Tibial nerve (tissue), 4 donors: ENCODE data around the gene CLSTN1. TPM values are rescaled to one million over a fixed set of nuclear protein-coding genes. Genes with fewer than 3 reads are reported as not detected.

ENCODE experiments used
- DNase-seq, 2 donors: peaks; one replicate each; pipeline ENCODE4 v3.0.0-alpha.2; 2019; ENCODE audit warnings: low spot score in 2 of 2
- H3K27ac ChIP-seq, 4 donors: fragments of 200-600 bp; sonication (generic) in 3 of 4; one replicate each; pipeline ENCODE4 v1.5.1; 2017 to 2019; ENCODE audit warnings: mild to moderate bottlenecking in 1 of 4
- H3K27me3 ChIP-seq, 2 donors: fragments of 200-600 bp; sonication (generic) in 1 of 2; one replicate each; pipeline versions ENCODE4 v1.5.1 to v1.6.0; 2017 to 2019
- H3K36me3 ChIP-seq, 3 donors: fragments of 200-600 bp; sonication (generic); one replicate each; pipeline ENCODE4 v1.5.1; 2018 to 2019
- H3K4me1 ChIP-seq, 4 donors: fragments of 200-600 bp; sonication (generic) in 3 of 4; one replicate each; pipeline ENCODE4 v1.5.1; 2017 to 2019
- H3K4me3 ChIP-seq, 4 donors: fragments of 200-600 bp; sonication (generic) in 3 of 4; one replicate each; pipeline ENCODE4 v1.5.1; 2017 to 2019; ENCODE audit warnings: mild to moderate bottlenecking in 1 of 4, moderate library complexity in 1 of 4
- H3K9me3 ChIP-seq, 4 donors: fragments of 200-600 bp; sonication (generic) in 3 of 4; one replicate each; pipeline ENCODE4 v1.5.1; 2017 to 2019
- CTCF ChIP-seq, 5 experiments: fragments of 200-600 bp in 3 of 5; fragments of 450-650 bp in 2 of 5; sonication (generic) in 3 of 5; IDR thresholded peaks; one replicate each; pipeline ENCODE4 v1.5.1; 2016 to 2019; ENCODE audit warnings: antibody characterized with exemption in 5 of 5, mild to moderate bottlenecking in 3 of 5, moderate library complexity in 2 of 5
- EP300 ChIP-seq, 2 donors: sonication (generic); formaldehyde crosslinking; IDR thresholded peaks; one replicate each; pipeline ENCODE4 v1.6.1; 2017; ENCODE audit warnings: antibody characterized with exemption in 2 of 2, mild to moderate bottlenecking in 1 of 2
- POLR2A ChIP-seq, 2 donors: fragments of 450-650 bp; IDR thresholded peaks; one replicate each; pipeline ENCODE4 v1.6.1; 2017; ENCODE audit warnings: antibody characterized with exemption in 2 of 2, mild to moderate bottlenecking in 2 of 2, moderate library complexity in 2 of 2
- WGBS, 2 donors: methylation state at CpG; one replicate each; pipeline ENCODE4 v1.1.5; 2018; 5-methylcytosine and 5-hydroxymethylcytosine counted together
- total RNA-seq, 4 donors: library from RNA; depleted of rRNA; stranded (reverse); fragments of >200 nt; gene quantifications; one replicate each; pipeline ENCODE4 v1.1.0, GENCODE V29; 2016

Gene CLSTN1
- total RNA-seq, 4 donors from 2014 or later, result 60.9 to 90.6 (median 72.5) TPM

GRCh38 chr1:9846611-9847171 lies 22.9 kb upstream of the CLSTN1 start:
- Histone ChIP-seq H3K36me3 (peaks cover 0 to 21% (median 0%) of the 10 kb centered on the region in 3 donors), H3K27me3 (no peaks in the 10 kb centered on the region), H3K4me1 (peaks cover 0 to 19% (median 0%) of the 10 kb centered on the region in 4 donors), H3K4me3 (no peak overlapping the region), H3K27ac (no peak overlapping the region), H3K9me3 (no peaks in the 10 kb centered on the region)
- TF ChIP-seq EP300 (IDR thresholded peaks at IDR 0.05) (no peak), CTCF (IDR thresholded peaks at IDR 0.05) (no peak), POLR2A (IDR thresholded peaks at IDR 0.05) (no peak)
- DNase-seq, result no peak
- 63 to 73% methylated on average over 13 to 17 of the region's 17 CpGs for WGBS, 2 donors

GRCh38 chr1:9845914-9846313 lies 22.1 kb upstream of the CLSTN1 start:
- Histone ChIP-seq H3K4me3 (no peak overlapping the region), H3K36me3 (peaks cover 0 to 20% (median 0%) of the 10 kb centered on the region in 3 donors), H3K27me3 (no peaks in the 10 kb centered on the region), H3K27ac (no peak overlapping the region), H3K4me1 (peaks cover 0 to 19% (median 0%) of the 10 kb centered on the region in 4 donors), H3K9me3 (no peaks in the 10 kb centered on the region)
- 74 to 85% methylated on average over 8 to 9 of the region's 9 CpGs for WGBS, 2 donors
- TF ChIP-seq POLR2A (IDR thresholded peaks at IDR 0.05) (no peak), EP300 (IDR thresholded peaks at IDR 0.05) (no peak), CTCF (IDR thresholded peaks at IDR 0.05) (no peak)
- no peak for DNase-seq

- H3K4me3 ChIP-seq, result no peak overlapping the region
- no peaks in the 10 kb centered on the region for H3K27me3 ChIP-seq
- peaks cover 0 to 12% (median 0%) of the 10 kb centered on the region in 3 donors for H3K36me3 ChIP-seq
- H3K9me3 ChIP-seq, result no peaks in the 10 kb centered on the region
- no peak for DNase-seq
- TF ChIP-seq POLR2A (IDR thresholded peaks at IDR 0.05), result no peak
- no peak for TF ChIP-seq EP300 (IDR thresholded peaks at IDR 0.05)
- peaks cover 0 to 19% (median 0%) of the 10 kb centered on the region in 4 donors for H3K4me1 ChIP-seq
- 64 to 67% methylated on average over 6 to 7 of the region's 7 CpGs for WGBS, 2 donors
- no peak overlapping the region for H3K27ac ChIP-seq
Measured at GRCh38 chr1:9844756-9845155, 21.0 kb upstream of the CLSTN1 start.

GRCh38 chr1:9844106-9844505 lies 20.3 kb upstream of the CLSTN1 start:
- no peak for DNase-seq

GRCh38 chr1:9843576-9843945 lies 19.8 kb upstream of the CLSTN1 start:
- 71 to 78% methylated on average over 5 to 7 of the region's 7 CpGs for WGBS, 2 donors
- peaks cover 0 to 3% (median 0%) of the 10 kb centered on the region in 3 donors for H3K36me3 ChIP-seq
- H3K9me3 ChIP-seq, result no peaks in the 10 kb centered on the region
- TF ChIP-seq POLR2A (IDR thresholded peaks at IDR 0.05) (no peak), CTCF (IDR thresholded peaks at IDR 0.05) (no peak), EP300 (IDR thresholded peaks at IDR 0.05) (no peak)
- DNase-seq, result no peak
- no peaks in the 10 kb centered on the region for H3K27me3 ChIP-seq
- H3K4me1 ChIP-seq, result peaks cover 0 to 19% (median 0%) of the 10 kb centered on the region in 4 donors
- H3K4me3 ChIP-seq, result no peak overlapping the region
- no peak overlapping the region for H3K27ac ChIP-seq

More at GRCh38 chr1:9844106-9844505, 20.3 kb upstream of the CLSTN1 start:
- Histone ChIP-seq H3K4me1 (peaks cover 0 to 19% (median 0%) of the 10 kb centered on the region in 4 donors), H3K27ac (no peak overlapping the region), H3K36me3 (peaks cover 0 to 7% (median 0%) of the 10 kb centered on the region in 3 donors), H3K4me3 (no peak overlapping the region), H3K9me3 (no peaks in the 10 kb centered on the region), H3K27me3 (no peaks in the 10 kb centered on the region)
- TF ChIP-seq CTCF (IDR thresholded peaks at IDR 0.05), result no peak
- TF ChIP-seq POLR2A (IDR thresholded peaks at IDR 0.05), result no peak
- no peak for TF ChIP-seq EP300 (IDR thresholded peaks at IDR 0.05)
- WGBS, 2 donors, result 41 to 43% methylated on average over 5 to 11 of the region's 12 CpGs
